Colonic mucosa (tissue), 4 donors: Measurements from ENCODE around the gene GLRA3. TPM values are rescaled to one million over a fixed set of nuclear protein-coding genes. Genes with fewer than 3 reads are reported as not detected.

ENCODE experiments used
- DNase-seq: peaks from one replicate; pipeline ENCODE4 v3.0.0-alpha.2; 2020
- H3K27ac ChIP-seq: fragments of 200-600 bp; one replicate; pipeline ENCODE4 v1.8.0; 2021
- H3K27me3 ChIP-seq: fragments of 200-600 bp; one replicate; pipeline ENCODE4 v1.8.0; 2021
- H3K36me3 ChIP-seq: fragments of 200-600 bp; one replicate; pipeline ENCODE4 v1.8.0; 2021
- H3K4me1 ChIP-seq: fragments of 200-600 bp; one replicate; pipeline ENCODE4 v1.8.0; 2021; ENCODE audit warnings: mild to moderate bottlenecking
- H3K4me3 ChIP-seq: fragments of 200-600 bp; one replicate; pipeline ENCODE4 v1.8.0; 2021
- H3K9ac ChIP-seq, 2 donors: one replicate each; pipeline ENCODE4 v1.7.0; 2013; ENCODE audit warnings: control low read depth in 2 of 2, low read depth in 2 of 2, low read length in 2 of 2
- H3K9me3 ChIP-seq: fragments of 200-600 bp; one replicate; pipeline ENCODE4 v1.8.0; 2021
- intact Hi-C: fragments of 100-400 bp; cut with DNase I; formaldehyde crosslinking; loops from one replicate; pipeline ENCODE4 v1.14.1; 2022
- total RNA-seq, 2 donors: library from RNA; stranded (reverse); fragmentation: NEBNext Ultra II Directional in 1 of 2; extraction: Animal tissue kit (Norgen Biotek cat#: 25700) in 1 of 2; gene quantifications; one replicate each; pipeline ENCODE4 v1.2.1, GENCODE V29; 2021
- TF ChIP-seq, protein P1 (sequence below): fragments of 200-600 bp; IDR thresholded peaks from one replicate; pipeline ENCODE4 v1.8.0; 2022; ENCODE audit warnings: antibody characterized with exemption, mild to moderate bottlenecking
- donor health status: healthy.
- donor health status: DM: no; HTN: no; CAD: no.
- donor health status: DM: no; HTN: no; CAD: no.

The GLRA3 gene
- total RNA-seq, 2 donors from 2014 or later = not detected

- Histone ChIP-seq H3K36me3 (no peaks in the 10 kb centered on the region), H3K27ac (no peak overlapping the region), H3K9me3 (no peaks in the 10 kb centered on the region), H3K9ac (no peak overlapping the region), H3K27me3 (no peaks in the 10 kb centered on the region), H3K4me3 (no peak overlapping the region), H3K4me1 (no peaks in the 10 kb centered on the region)
- no peak for DNase-seq
- TF ChIP-seq, protein P1, sequence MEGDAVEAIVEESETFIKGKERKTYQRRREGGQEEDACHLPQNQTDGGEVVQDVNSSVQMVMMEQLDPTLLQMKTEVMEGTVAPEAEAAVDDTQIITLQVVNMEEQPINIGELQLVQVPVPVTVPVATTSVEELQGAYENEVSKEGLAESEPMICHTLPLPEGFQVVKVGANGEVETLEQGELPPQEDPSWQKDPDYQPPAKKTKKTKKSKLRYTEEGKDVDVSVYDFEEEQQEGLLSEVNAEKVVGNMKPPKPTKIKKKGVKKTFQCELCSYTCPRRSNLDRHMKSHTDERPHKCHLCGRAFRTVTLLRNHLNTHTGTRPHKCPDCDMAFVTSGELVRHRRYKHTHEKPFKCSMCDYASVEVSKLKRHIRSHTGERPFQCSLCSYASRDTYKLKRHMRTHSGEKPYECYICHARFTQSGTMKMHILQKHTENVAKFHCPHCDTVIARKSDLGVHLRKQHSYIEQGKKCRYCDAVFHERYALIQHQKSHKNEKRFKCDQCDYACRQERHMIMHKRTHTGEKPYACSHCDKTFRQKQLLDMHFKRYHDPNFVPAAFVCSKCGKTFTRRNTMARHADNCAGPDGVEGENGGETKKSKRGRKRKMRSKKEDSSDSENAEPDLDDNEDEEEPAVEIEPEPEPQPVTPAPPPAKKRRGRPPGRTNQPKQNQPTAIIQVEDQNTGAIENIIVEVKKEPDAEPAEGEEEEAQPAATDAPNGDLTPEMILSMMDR = no peak
- intact Hi-C loops = no loop called here
These were observed 80.0 kb downstream of the GLRA3 start for GRCh38 chr4:174749091-174749490.

- no peaks in the 10 kb centered on the region for H3K36me3 ChIP-seq
- H3K9ac ChIP-seq = no peak overlapping the region
- TF ChIP-seq, protein P1 = no peak
- intact Hi-C loops = no loop called here
- no peak overlapping the region for H3K4me3 ChIP-seq
- no peak overlapping the region for H3K27ac ChIP-seq
- H3K4me1 ChIP-seq = no peaks in the 10 kb centered on the region
- no peak for DNase-seq
- no peaks in the 10 kb centered on the region for H3K9me3 ChIP-seq
- no peaks in the 10 kb centered on the region for H3K27me3 ChIP-seq
These were observed 82.3 kb downstream of the GLRA3 start for GRCh38 chr4:174746710-174747109.

GRCh38 chr4:174742561-174742960 lies 86.5 kb downstream of the GLRA3 start:
- Histone ChIP-seq H3K4me1 (no peaks in the 10 kb centered on the region), H3K36me3 (no peaks in the 10 kb centered on the region), H3K27me3 (no peaks in the 10 kb centered on the region), H3K9ac (no peak overlapping the region), H3K4me3 (no peak overlapping the region), H3K27ac (no peak overlapping the region), H3K9me3 (no peaks in the 10 kb centered on the region)
- intact Hi-C loops = no loop called here
- DNase-seq = no peak
- TF ChIP-seq, protein P1 = no peak

DNA sequence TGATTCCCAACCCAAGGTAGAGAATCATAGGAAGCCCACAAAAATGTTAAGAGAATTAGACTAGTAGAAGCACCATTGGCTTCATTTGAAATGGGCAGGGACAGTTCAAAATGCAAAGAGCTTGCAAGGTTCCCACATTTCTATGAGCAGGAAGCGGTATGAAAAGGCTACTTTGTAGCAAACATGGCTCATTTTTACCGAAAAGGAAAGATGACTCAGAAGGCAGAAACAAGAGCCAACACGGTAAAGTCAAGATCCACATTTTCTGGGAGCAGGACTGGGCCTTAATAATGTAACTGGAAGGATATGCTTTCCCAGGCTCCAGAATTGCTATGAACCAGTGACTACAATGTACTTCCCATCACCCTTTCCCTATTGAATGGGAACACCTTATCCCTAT lies 89.5 kb downstream of the GLRA3 start:
- intact Hi-C loops = no loop called here
- TF ChIP-seq, protein P1 = no peak
- no peak for DNase-seq
- no peak overlapping the region for H3K27ac ChIP-seq
- H3K9me3 ChIP-seq = no peaks in the 10 kb centered on the region
- no peak overlapping the region for H3K9ac ChIP-seq
- no peaks in the 10 kb centered on the region for H3K36me3 ChIP-seq
- H3K4me3 ChIP-seq = no peak overlapping the region
- no peaks in the 10 kb centered on the region for H3K4me1 ChIP-seq
- H3K27me3 ChIP-seq = no peaks in the 10 kb centered on the region

DNA sequence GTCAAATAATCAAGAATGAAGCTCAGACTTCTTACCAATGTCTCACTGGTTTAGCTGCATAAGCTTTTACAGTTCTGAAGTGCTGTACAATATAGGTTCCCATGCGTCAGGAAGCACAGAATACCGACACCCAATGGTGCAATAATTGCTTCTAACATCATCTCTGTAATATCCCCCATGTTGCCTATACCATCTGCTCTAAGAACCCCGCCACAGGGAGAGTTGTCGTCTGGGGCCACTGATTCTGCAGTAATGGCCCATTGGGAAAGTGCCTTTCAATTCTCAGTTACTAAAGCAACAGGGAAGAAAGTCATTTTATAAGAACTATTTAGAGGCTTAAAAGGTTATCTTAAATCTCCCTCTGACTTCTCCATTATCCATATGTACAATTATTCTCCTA lies 94.9 kb downstream of the GLRA3 start:
- TF ChIP-seq, protein P1 = no peak
- intact Hi-C loops = no loop called here
- Histone ChIP-seq H3K27me3 (no peaks in the 10 kb centered on the region), H3K27ac (no peak overlapping the region), H3K9ac (no peak overlapping the region), H3K4me1 (no peaks in the 10 kb centered on the region), H3K36me3 (no peaks in the 10 kb centered on the region), H3K4me3 (no peak overlapping the region), H3K9me3 (no peaks in the 10 kb centered on the region)
- no peak for DNase-seq

GRCh38 chr4:174717828-174718227 lies 111.2 kb downstream of the GLRA3 start:
- Histone ChIP-seq H3K4me1 (no peaks in the 10 kb centered on the region), H3K4me3 (no peak overlapping the region), H3K27ac (no peak overlapping the region), H3K9me3 (no peaks in the 10 kb centered on the region), H3K27me3 (no peaks in the 10 kb centered on the region), H3K9ac (no peak overlapping the region), H3K36me3 (no peaks in the 10 kb centered on the region)
- intact Hi-C loops = loop anchor here (5.0 kb wide), 2 partner anchors 81 to 356 kb away; no protein-coding TSS in a partner anchor
- TF ChIP-seq, protein P1 = no peak
- no peak for DNase-seq
